Measurements from ENCODE around the gene A2M. TPM values are rescaled to one million over a fixed set of nuclear protein-coding genes. Genes with fewer than 3 reads are reported as not detected.

The A2M gene
- total RNA-seq, 1 donor from 2014 or later, result not detected

DNA sequence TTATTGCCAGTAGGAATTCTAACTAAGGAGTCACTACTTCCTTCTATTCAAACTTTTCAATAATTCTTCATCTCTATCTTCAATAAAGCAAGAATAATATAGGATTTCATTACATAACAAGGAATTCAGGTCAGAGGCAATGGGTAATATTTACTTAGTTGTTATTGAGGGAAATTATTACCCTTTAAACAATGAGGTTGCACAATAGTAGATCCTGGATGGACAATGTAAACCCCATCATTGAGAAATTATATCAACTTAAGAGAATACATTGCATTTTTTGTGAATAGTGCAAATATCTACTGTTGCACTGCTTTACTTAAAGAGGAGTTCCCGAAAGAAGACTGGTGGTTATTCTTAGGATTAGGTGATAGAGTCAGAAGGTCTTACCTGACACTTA is 43.8 kb downstream of the A2M start:
- ChIA-PET CTCF (no interaction called here), POLR2A (no interaction called here)
- TF ChIP-seq, protein P1, sequence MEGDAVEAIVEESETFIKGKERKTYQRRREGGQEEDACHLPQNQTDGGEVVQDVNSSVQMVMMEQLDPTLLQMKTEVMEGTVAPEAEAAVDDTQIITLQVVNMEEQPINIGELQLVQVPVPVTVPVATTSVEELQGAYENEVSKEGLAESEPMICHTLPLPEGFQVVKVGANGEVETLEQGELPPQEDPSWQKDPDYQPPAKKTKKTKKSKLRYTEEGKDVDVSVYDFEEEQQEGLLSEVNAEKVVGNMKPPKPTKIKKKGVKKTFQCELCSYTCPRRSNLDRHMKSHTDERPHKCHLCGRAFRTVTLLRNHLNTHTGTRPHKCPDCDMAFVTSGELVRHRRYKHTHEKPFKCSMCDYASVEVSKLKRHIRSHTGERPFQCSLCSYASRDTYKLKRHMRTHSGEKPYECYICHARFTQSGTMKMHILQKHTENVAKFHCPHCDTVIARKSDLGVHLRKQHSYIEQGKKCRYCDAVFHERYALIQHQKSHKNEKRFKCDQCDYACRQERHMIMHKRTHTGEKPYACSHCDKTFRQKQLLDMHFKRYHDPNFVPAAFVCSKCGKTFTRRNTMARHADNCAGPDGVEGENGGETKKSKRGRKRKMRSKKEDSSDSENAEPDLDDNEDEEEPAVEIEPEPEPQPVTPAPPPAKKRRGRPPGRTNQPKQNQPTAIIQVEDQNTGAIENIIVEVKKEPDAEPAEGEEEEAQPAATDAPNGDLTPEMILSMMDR (IDR thresholded peaks at IDR 0.05), result no peak
- DNase-seq, result no peak
- no peaks in the 10 kb centered on the region for H3K4me1 Mint-ChIP-seq
- no peaks in the 10 kb centered on the region for H3K9me3 Mint-ChIP-seq
- ATAC-seq (ENCODE audit: low read depth), result no peak
- no peak overlapping the region for H3K27ac Mint-ChIP-seq
- intact Hi-C loops (cut with micrococcal nuclease), result no loop called here
- H3K4me3 Mint-ChIP-seq, result no peak overlapping the region
- no peaks in the 10 kb centered on the region for H3K36me3 Mint-ChIP-seq (ENCODE audit: low read depth)
- H3K27me3 Mint-ChIP-seq, result peaks cover 10% of the 10 kb centered on the region

GRCh38 chr12:9071518-9071917 is 44.2 kb downstream of the A2M start:
- H3K4me1 Mint-ChIP-seq, result no peaks in the 10 kb centered on the region
- DNase-seq (no peak), ATAC-seq (ENCODE audit: low read depth) (no peak)
- ChIA-PET CTCF (no interaction called here), POLR2A (no interaction called here)
- no peaks in the 10 kb centered on the region for H3K36me3 Mint-ChIP-seq (ENCODE audit: low read depth)
- H3K27me3 Mint-ChIP-seq, result peaks cover 8% of the 10 kb centered on the region
- no peaks in the 10 kb centered on the region for H3K9me3 Mint-ChIP-seq
- H3K27ac Mint-ChIP-seq, result no peak overlapping the region
- TF ChIP-seq, protein P1 (IDR thresholded peaks at IDR 0.05), result no peak
- H3K4me3 Mint-ChIP-seq, result no peak overlapping the region
- intact Hi-C loops (cut with micrococcal nuclease), result no loop called here

GRCh38 chr12:9070351-9070750 is 45.4 kb downstream of the A2M start:
- POLR2A ChIA-PET, result interaction anchor here (0.5 kb wide), 1 partner anchor 10 kb away, joined by 6 read pairs; no protein-coding TSS in a partner anchor
- Mint-ChIP-seq H3K9me3 (no peaks in the 10 kb centered on the region), H3K4me1 (no peaks in the 10 kb centered on the region), H3K36me3 (ENCODE audit: low read depth) (no peaks in the 10 kb centered on the region), H3K4me3 (no peak overlapping the region), H3K27ac (no peak overlapping the region), H3K27me3 (peaks cover 7% of the 10 kb centered on the region)
- CTCF ChIA-PET, result no interaction called here
- no peak for ATAC-seq (ENCODE audit: low read depth)
- DNase-seq, result no peak
- intact Hi-C loops (cut with micrococcal nuclease), result no loop called here
- TF ChIP-seq, protein P1 (IDR thresholded peaks at IDR 0.05), result no peak

DNA sequence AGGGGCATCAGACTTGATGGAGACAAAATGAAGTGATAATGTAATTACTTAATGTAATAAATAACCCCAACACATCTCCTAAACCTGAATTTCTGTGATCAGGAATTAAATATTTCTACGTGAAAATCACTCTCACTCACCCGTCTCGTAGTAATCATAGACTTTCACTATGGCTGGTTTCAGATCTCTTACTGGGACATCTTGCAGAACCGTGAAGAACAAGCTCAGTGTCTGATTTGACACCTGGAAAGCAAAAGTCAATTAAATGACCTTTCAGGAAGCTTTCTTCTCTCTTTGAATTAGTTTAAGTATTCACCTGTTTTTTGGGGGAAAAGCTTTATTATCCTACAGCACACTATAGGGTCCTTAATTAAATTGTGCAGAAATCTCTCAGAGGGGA is 47.1 kb downstream of the A2M start:
- Mint-ChIP-seq H3K4me3 (no peak overlapping the region), H3K36me3 (ENCODE audit: low read depth) (no peaks in the 10 kb centered on the region), H3K9me3 (no peaks in the 10 kb centered on the region), H3K27me3 (peaks cover 3% of the 10 kb centered on the region), H3K27ac (no peak overlapping the region), H3K4me1 (peaks cover 3% of the 10 kb centered on the region)
- POLR2A ChIA-PET, result no interaction called here
- intact Hi-C loops (cut with micrococcal nuclease), result loop anchor here (10.0 kb wide), 1 partner anchor 246 kb away; no protein-coding TSS in a partner anchor
- TF ChIP-seq, protein P1 (IDR thresholded peaks at IDR 0.05), result no peak
- ATAC-seq (ENCODE audit: low read depth) (no peak), DNase-seq (no peak)
- CTCF ChIA-PET, result no interaction called here

DNA sequence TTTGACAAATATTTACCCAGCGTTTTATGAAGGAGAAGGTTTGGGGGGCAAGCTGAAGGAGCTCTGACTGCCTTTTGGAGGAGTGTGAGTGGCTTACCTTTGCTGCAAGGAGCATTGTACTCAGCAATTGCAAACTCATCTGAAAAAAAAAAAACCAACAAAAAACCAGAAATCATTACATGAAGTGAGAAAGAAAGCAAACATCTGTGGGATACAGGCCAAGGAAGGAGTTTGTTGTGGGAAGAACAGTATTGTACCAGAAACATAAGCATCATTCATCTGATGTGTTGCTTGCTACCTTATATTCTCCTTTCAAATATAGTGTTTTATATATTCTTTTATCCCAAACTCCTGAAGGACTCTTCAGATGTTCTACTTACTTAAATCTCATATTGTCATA is 47.6 kb downstream of the A2M start:
- H3K36me3 Mint-ChIP-seq (ENCODE audit: low read depth), result no peaks in the 10 kb centered on the region
- ATAC-seq (ENCODE audit: low read depth) (no peak), DNase-seq (no peak)
- POLR2A ChIA-PET, result no interaction called here
- peaks cover 3% of the 10 kb centered on the region for H3K27me3 Mint-ChIP-seq
- H3K9me3 Mint-ChIP-seq, result no peaks in the 10 kb centered on the region
- TF ChIP-seq, protein P1 (IDR thresholded peaks at IDR 0.05), result no peak
- CTCF ChIA-PET, result no interaction called here
- H3K4me3 Mint-ChIP-seq, result no peak overlapping the region
- no peak overlapping the region for H3K27ac Mint-ChIP-seq
- H3K4me1 Mint-ChIP-seq, result peaks cover 3% of the 10 kb centered on the region
- intact Hi-C loops (cut with micrococcal nuclease), result loop anchor here (10.0 kb wide), 1 partner anchor 247 kb away; no protein-coding TSS in a partner anchor

All from activated B cell treated with CpG ODN at 0.5 μM for 24 hours (primary cell).